Measurements from ENCODE around the gene RRP9. TPM values are rescaled to one million over a fixed set of nuclear protein-coding genes. Genes with fewer than 3 reads are reported as not detected.

RRP9 gene
- polyA plus RNA-seq, 1 experiment: 10.8 TPM

GRCh38 chr3:51948016-51948580 is 6.4 kb upstream of the RRP9 start:
- H3K27me3 ChIP-seq (ENCODE audit: control insufficient read depth, insufficient read depth, low read length): no peaks in the 10 kb centered on the region
- no peak for TF ChIP-seq CTCF (IDR thresholded peaks at IDR 0.05; ENCODE audit: low read depth, low read length)
- no peak for DNase-seq (ENCODE audit: low read depth, low spot score)
- POLR2A ChIA-PET: no interaction called here
- H3K27ac ChIP-seq (ENCODE audit: low read depth, low read length): no peak overlapping the region
- CTCF ChIA-PET: interaction anchor here (1.1 kb wide), 1 partner anchor 25 kb away, joined by 4 read pairs; no protein-coding TSS in a partner anchor
- no peak overlapping the region for H3K4me3 ChIP-seq (ENCODE audit: low read depth, low read length)
- H3K9me3 ChIP-seq (ENCODE audit: control insufficient read depth, insufficient read depth, low read length): no peaks in the 10 kb centered on the region; the same call in 1 of the 2 replicates

- DNase-seq (ENCODE audit: low read depth, low spot score): no peak
- Histone ChIP-seq H3K27me3 (ENCODE audit: control insufficient read depth, insufficient read depth, low read length) (no peaks in the 10 kb centered on the region), H3K27ac (ENCODE audit: low read depth, low read length) (no peak overlapping the region), H3K4me3 (ENCODE audit: low read depth, low read length) (no peak overlapping the region), H3K9me3 (ENCODE audit: control insufficient read depth, insufficient read depth, low read length) (no peaks in the 10 kb centered on the region; the same call in 1 of the 2 replicates)
- ChIA-PET POLR2A (no interaction called here), CTCF (no interaction called here)
- no peak for TF ChIP-seq CTCF (IDR thresholded peaks at IDR 0.05; ENCODE audit: low read depth, low read length)
These were observed 5.7 kb upstream of the RRP9 start for GRCh38 chr3:51947215-51947900.

- H3K4me3 ChIP-seq (ENCODE audit: low read depth, low read length): no peak overlapping the region
- H3K27ac ChIP-seq (ENCODE audit: low read depth, low read length): no peak overlapping the region
- CTCF ChIA-PET: no interaction called here
- no peaks in the 10 kb centered on the region; the same call in 1 of the 2 replicates for H3K9me3 ChIP-seq (ENCODE audit: control insufficient read depth, insufficient read depth, low read length)
- POLR2A ChIA-PET: no interaction called here
- no peak for DNase-seq (ENCODE audit: low read depth, low spot score)
- TF ChIP-seq CTCF (IDR thresholded peaks at IDR 0.05; ENCODE audit: low read depth, low read length): no peak
- H3K27me3 ChIP-seq (ENCODE audit: control insufficient read depth, insufficient read depth, low read length): no peaks in the 10 kb centered on the region
These were observed 5.1 kb upstream of the RRP9 start for GRCh38 chr3:51946796-51947195.

GRCh38 chr3:51945926-51946705 is 4.4 kb upstream of the RRP9 start:
- POLR2A ChIA-PET: no interaction called here
- no peak for DNase-seq (ENCODE audit: low read depth, low spot score)
- no peaks in the 10 kb centered on the region for H3K27me3 ChIP-seq (ENCODE audit: control insufficient read depth, insufficient read depth, low read length)
- CTCF ChIA-PET: no interaction called here
- no peak for TF ChIP-seq CTCF (IDR thresholded peaks at IDR 0.05; ENCODE audit: low read depth, low read length)
- H3K9me3 ChIP-seq (ENCODE audit: control insufficient read depth, insufficient read depth, low read length): no peaks in the 10 kb centered on the region; the same call in 1 of the 2 replicates
- no peak overlapping the region for H3K27ac ChIP-seq (ENCODE audit: low read depth, low read length)
- H3K4me3 ChIP-seq (ENCODE audit: low read depth, low read length): no peak overlapping the region
